Measurements from ENCODE around the gene LRWD1. TPM values are rescaled to one million over a fixed set of nuclear protein-coding genes. Genes with fewer than 3 reads are reported as not detected.

LRWD1 gene
- total and polyA plus RNA-seq, 2 of the 4 experiments (the other 2 are of a cell fraction), result 20.3 to 27.2 TPM

DNA sequence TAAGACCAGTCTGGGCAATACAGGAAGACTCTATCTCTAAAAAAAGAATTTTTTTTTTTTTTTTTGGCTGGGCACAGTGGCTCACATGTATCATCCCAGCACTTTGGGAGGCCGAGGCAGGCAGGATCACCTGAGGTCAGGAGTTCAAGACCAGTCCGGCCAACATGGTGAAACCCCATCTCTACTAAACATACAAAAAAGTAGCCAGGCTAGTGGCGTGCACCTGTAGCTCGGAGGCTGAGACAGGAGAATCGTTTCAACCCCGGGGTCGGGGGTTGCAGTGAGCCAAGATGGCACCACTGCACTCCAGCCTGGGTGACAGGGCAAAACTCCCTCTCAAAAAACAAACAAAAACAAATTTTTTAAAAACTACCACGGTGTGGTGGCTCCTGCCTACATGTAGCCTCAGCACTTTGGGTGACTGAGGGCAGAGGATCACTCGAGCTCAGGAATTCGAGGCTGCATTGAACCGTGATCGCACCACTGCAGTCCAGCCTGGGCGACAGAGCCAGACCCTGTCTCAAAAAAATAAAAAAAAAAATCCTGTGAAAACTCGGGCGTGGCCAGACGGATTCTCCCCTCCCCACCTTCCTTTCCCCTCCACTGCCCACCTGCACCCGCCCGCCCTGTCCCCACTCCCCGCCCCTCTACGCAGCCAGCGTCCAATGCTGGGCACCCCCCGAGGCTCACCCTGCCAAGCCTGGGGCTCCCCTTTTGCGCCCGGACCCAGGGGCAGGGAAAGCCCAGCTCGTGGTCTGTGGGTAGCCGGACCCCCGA, 32.2 kb upstream of the LRWD1 start:
- H3K79me1 ChIP-seq (ENCODE audit: low read depth in 1 of 2, low read length in 2 of 2), result peaks cover 6 to 30% of the 10 kb centered on the region in 2 experiments; a peak in 3 of 4 replicates
- peak overlapping the region; percentile 92 for H4K5ac ChIP-seq (ENCODE audit: low read depth, low read length)
- no peaks in the 10 kb centered on the region for H4K20me1 ChIP-seq (ENCODE audit: insufficient read depth, low read length)
- H3K4me3 ChIP-seq (ENCODE audit: insufficient read depth, low read depth, low read length), result peak overlapping the region; percentile 85
- H3K23ac ChIP-seq (ENCODE audit: low read depth, low read length), result peak overlapping the region; percentile 52; the same call in 1 of the 2 replicates
- peaks cover 4% of the 10 kb centered on the region for H3K36me3 ChIP-seq (ENCODE audit: control insufficient read depth, insufficient read depth, low read length)
- CTCF ChIA-PET, result no interaction called here
- POLR2A ChIA-PET (ENCODE audit: unreplicated experiment), result no interaction called here
- peak overlapping the region; percentile 64 for H3K27ac ChIP-seq (ENCODE audit: insufficient read depth, low read length)
- no peaks in the 10 kb centered on the region for H3K9me3 ChIP-seq (ENCODE audit: control insufficient read depth, insufficient read depth, low read length)
- peaks cover 4% of the 10 kb centered on the region; the same call in 1 of the 2 replicates for H3K4me1 ChIP-seq (ENCODE audit: control insufficient read depth, insufficient read depth, low read length)
- peak overlapping the region; percentile 61; the same call in 1 of the 2 replicates for H2BK120ac ChIP-seq (ENCODE audit: low read depth, low read length)
- peak overlapping the region; percentile 87 for H3K4ac ChIP-seq (ENCODE audit: low read depth, low read length)
- peak overlapping the region; percentile 88 for H3K18ac ChIP-seq (ENCODE audit: low read depth, low read length)
- peak overlapping the region; percentile 83; the same call in 1 of the 2 replicates for H2AK5ac ChIP-seq (ENCODE audit: low read depth, low read length)
- peak overlapping the region; percentile 87 for H2AK9ac ChIP-seq (replicated peaks; ENCODE audit: low read depth, low read length, poor library complexity)
- 47% methylated on average over 7 of the region's 27 CpGs; no CpG with 5 or more reads in 1 of the 2 experiments for WGBS, 2 experiments (ENCODE audit: extremely low coverage in 2 of 2, insufficient read length in 1 of 2)
- no peak overlapping the region; the same call in 2 of the 3 replicates for H2BK15ac ChIP-seq (ENCODE audit: low read depth, low read length)
- H4K8ac ChIP-seq (ENCODE audit: low read depth in 2 of 2, low read length in 2 of 2), result peak overlapping the region; percentile 81 to 93; a peak in 3 of 4 replicates
- peak overlapping the region; percentile 28 for H2BK5ac ChIP-seq (ENCODE audit: low read depth, low read length, poor library complexity, severe bottlenecking)
- no peak overlapping the region for H3K56ac ChIP-seq (ENCODE audit: extremely low read depth, insufficient read depth, low read length)
- no peaks in the 10 kb centered on the region for H3K27me3 ChIP-seq (ENCODE audit: control insufficient read depth, insufficient read depth, low read length)
- H3K14ac ChIP-seq (replicated peaks; ENCODE audit: low read depth, low read length), result 0 out of 2 replicates have a peak overlapping the region, but pooled peaks have one; percentile 61
- H2BK20ac ChIP-seq (ENCODE audit: low read depth, low read length), result 0 out of 2 replicates have a peak overlapping the region, but pooled peaks have one; percentile 14
- intact Hi-C loops (cut with micrococcal nuclease) (no loop called here), in situ Hi-C loops (cut with MboI; ENCODE audit: low sequenced_read_pairs) (no loop called here), dilution Hi-C loops (cut with HindIII; ENCODE audit: low sequenced_read_pairs, unreplicated experiment) (no loop called here)
- H3K9ac ChIP-seq (ENCODE audit: low read depth, low read length), result peak overlapping the region; percentile 73
- peak overlapping the region; percentile 93 for H2AFZ ChIP-seq (replicated peaks; ENCODE audit: low read length, poor library complexity)
- H3K9me1 ChIP-seq (ENCODE audit: insufficient read depth, low read length), result peaks cover 6% of the 10 kb centered on the region
- BruUV-seq (replicated peaks), result no TSS peak
- H4K91ac ChIP-seq (ENCODE audit: insufficient read depth, low read depth, low read length), result peak overlapping the region; percentile 49
- H3K4me2 ChIP-seq (ENCODE audit: low read depth, low read length), result peak overlapping the region; percentile 80
- ATAC-seq (ENCODE audit: low read depth), result peak; percentile 12
- no peak for DNase-seq
- TF ChIP-seq, protein P1, sequence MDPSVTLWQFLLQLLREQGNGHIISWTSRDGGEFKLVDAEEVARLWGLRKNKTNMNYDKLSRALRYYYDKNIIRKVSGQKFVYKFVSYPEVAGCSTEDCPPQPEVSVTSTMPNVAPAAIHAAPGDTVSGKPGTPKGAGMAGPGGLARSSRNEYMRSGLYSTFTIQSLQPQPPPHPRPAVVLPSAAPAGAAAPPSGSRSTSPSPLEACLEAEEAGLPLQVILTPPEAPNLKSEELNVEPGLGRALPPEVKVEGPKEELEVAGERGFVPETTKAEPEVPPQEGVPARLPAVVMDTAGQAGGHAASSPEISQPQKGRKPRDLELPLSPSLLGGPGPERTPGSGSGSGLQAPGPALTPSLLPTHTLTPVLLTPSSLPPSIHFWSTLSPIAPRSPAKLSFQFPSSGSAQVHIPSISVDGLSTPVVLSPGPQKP (IDR thresholded peaks at IDR 0.05; ENCODE audit: borderline replicate concordance, low read depth, low read length), result no peak
- no peak for TF ChIP-seq NFE2L2 (IDR thresholded peaks at IDR 0.05; ENCODE audit: low read depth, low read length)
- TF ChIP-seq CHD1 (IDR thresholded peaks at IDR 0.05; ENCODE audit: low read depth, low read length), result no peak
- no peak for TF ChIP-seq MAZ (IDR thresholded peaks at IDR 0.05; ENCODE audit: borderline replicate concordance, low read depth, low read length)
- no peak for TF ChIP-seq RFX5 (IDR thresholded peaks at IDR 0.05; ENCODE audit: low read depth, low read length)
- TF ChIP-seq, protein P2, sequence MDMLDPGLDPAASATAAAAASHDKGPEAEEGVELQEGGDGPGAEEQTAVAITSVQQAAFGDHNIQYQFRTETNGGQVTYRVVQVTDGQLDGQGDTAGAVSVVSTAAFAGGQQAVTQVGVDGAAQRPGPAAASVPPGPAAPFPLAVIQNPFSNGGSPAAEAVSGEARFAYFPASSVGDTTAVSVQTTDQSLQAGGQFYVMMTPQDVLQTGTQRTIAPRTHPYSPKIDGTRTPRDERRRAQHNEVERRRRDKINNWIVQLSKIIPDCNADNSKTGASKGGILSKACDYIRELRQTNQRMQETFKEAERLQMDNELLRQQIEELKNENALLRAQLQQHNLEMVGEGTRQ (IDR thresholded peaks at IDR 0.05; ENCODE audit: low read depth, low read length), result no peak
- TF ChIP-seq RCOR1 (IDR thresholded peaks at IDR 0.05; ENCODE audit: insufficient replicate concordance, low read length), result no peak
- TF ChIP-seq, protein P3, sequence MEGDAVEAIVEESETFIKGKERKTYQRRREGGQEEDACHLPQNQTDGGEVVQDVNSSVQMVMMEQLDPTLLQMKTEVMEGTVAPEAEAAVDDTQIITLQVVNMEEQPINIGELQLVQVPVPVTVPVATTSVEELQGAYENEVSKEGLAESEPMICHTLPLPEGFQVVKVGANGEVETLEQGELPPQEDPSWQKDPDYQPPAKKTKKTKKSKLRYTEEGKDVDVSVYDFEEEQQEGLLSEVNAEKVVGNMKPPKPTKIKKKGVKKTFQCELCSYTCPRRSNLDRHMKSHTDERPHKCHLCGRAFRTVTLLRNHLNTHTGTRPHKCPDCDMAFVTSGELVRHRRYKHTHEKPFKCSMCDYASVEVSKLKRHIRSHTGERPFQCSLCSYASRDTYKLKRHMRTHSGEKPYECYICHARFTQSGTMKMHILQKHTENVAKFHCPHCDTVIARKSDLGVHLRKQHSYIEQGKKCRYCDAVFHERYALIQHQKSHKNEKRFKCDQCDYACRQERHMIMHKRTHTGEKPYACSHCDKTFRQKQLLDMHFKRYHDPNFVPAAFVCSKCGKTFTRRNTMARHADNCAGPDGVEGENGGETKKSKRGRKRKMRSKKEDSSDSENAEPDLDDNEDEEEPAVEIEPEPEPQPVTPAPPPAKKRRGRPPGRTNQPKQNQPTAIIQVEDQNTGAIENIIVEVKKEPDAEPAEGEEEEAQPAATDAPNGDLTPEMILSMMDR (conservative IDR thresholded peaks at IDR 0.05; ENCODE audit: low read depth, low read length), result no peak
- TF ChIP-seq CEBPB (IDR thresholded peaks at IDR 0.05; ENCODE audit: low read depth, low read length), result no peak
- no peak for TF ChIP-seq RAD21 (IDR thresholded peaks at IDR 0.05; ENCODE audit: low read length)
- no peak for TF ChIP-seq BHLHE40 (IDR thresholded peaks at IDR 0.05; ENCODE audit: low read depth, low read length)
- TF ChIP-seq SMC3 (IDR thresholded peaks at IDR 0.05; ENCODE audit: low read depth, low read length), result no peak
- TF ChIP-seq MAFK (IDR thresholded peaks at IDR 0.05; ENCODE audit: low read depth, low read length), result no peak
- TF ChIP-seq POLR2A (IDR thresholded peaks at IDR 0.05; ENCODE audit: low read depth, low read length), result no peak

Data from IMR-90 (cell line).